Fibroblast of lung (primary cell): ENCODE measurements around the gene VMO1. TPM values are rescaled to one million over a fixed set of nuclear protein-coding genes. Genes with fewer than 3 reads are reported as not detected.

Source experiments
- DNase-seq, 2 donors: peaks; one replicate each; pipeline versions ENCODE4 v3.0.0 to v3.0.0-alpha.2; 2010; ENCODE audit warnings: low read depth in 2 of 2
- H2AFZ ChIP-seq: 2 replicates; pipeline ENCODE4 v1.5.1; 2012; ENCODE audit warnings: low read length, control low read depth, inconsistent platforms
- H3K27ac ChIP-seq: 2 replicates; pipeline ENCODE4 v1.5.1; 2011; ENCODE audit warnings: low read length, control low read depth; ENCODE audit not compliant: insufficient read depth
- H3K27me3 ChIP-seq: 2 replicates; pipeline ENCODE4 v1.5.1; 2011; ENCODE audit warnings: mild to moderate bottlenecking, low read length; ENCODE audit not compliant: control insufficient read depth, insufficient read depth
- H3K36me3 ChIP-seq: 2 replicates; pipeline ENCODE4 v1.5.1; 2011; ENCODE audit warnings: low read length; ENCODE audit not compliant: control insufficient read depth, insufficient read depth
- H3K4me1 ChIP-seq: 2 replicates; pipeline ENCODE4 v1.5.1; 2011; ENCODE audit warnings: low read length; ENCODE audit not compliant: control insufficient read depth, insufficient read depth; ENCODE audit errors: extremely low read depth
- H3K4me2 ChIP-seq: 2 replicates; pipeline ENCODE4 v1.5.1; 2011; ENCODE audit warnings: low read length, control low read depth; ENCODE audit not compliant: insufficient read depth; ENCODE audit errors: extremely low read depth
- H3K4me3 ChIP-seq, 4 experiments: fragments of 200-600 bp in 1 of 4; sonication (generic) in 1 of 4; replicated peaks in 1 of 4; 2 replicates each; pipeline ENCODE4 v1.5.1; 2011 to 2016; ENCODE audit warnings: low read length in 4 of 4, low read depth in 3 of 4, mild to moderate bottlenecking in 3 of 4, control low read depth in 2 of 4, inconsistent platforms in 1 of 4, mixed read lengths in 1 of 4; ENCODE audit not compliant: insufficient read depth in 1 of 4; ENCODE audit errors: control extremely low read depth in 1 of 4
- H3K79me2 ChIP-seq: 2 replicates; pipeline ENCODE4 v1.5.1; 2012; ENCODE audit warnings: mild to moderate bottlenecking, low read length, inconsistent platforms; ENCODE audit not compliant: control insufficient read depth, insufficient read depth
- H3K9ac ChIP-seq: 2 replicates; pipeline ENCODE4 v1.5.1; 2011; ENCODE audit warnings: mild to moderate bottlenecking, low read length, control low read depth; ENCODE audit not compliant: insufficient read depth
- H3K9me3 ChIP-seq: 2 replicates; pipeline ENCODE4 v1.5.1; 2012; ENCODE audit warnings: low read depth, low read length; ENCODE audit not compliant: control insufficient read depth, insufficient read depth
- H4K20me1 ChIP-seq: 2 replicates; pipeline ENCODE4 v1.5.1; 2011; ENCODE audit warnings: low read length; ENCODE audit not compliant: control insufficient read depth, insufficient read depth; ENCODE audit errors: extremely low read depth
- CTCF ChIP-seq, 2 donors: IDR thresholded peaks in 1 of 2; conservative IDR thresholded peaks in 1 of 2; 1 replicate in 1 of 2; 2 replicates in 1 of 2; pipeline ENCODE4 v1.5.1; 2011 to 2012; ENCODE audit warnings: low read length in 2 of 2, control low read depth in 1 of 2, inconsistent platforms in 1 of 2, low read depth in 1 of 2, mild to moderate bottlenecking in 1 of 2
- EZH2 ChIP-seq: IDR thresholded peaks from 2 replicates; pipeline ENCODE4 v1.5.1; 2012; ENCODE audit warnings: low read length, control low read depth, mild to moderate bottlenecking; ENCODE audit errors: missing control alignments
- polyA plus RNA-seq, 2 donors: library from polyadenylated mRNA; depleted of rRNA in 1 of 2; stranded (reverse) in 1 of 2; unstranded in 1 of 2; fragments of >200 nt; gene quantifications; 2 replicates each; pipeline ENCODE4 v1.2.1, GENCODE V29; 2011 to 2012; ENCODE audit warnings: missing spikeins in 1 of 2
- total RNA-seq: library from RNA; depleted of rRNA; stranded (reverse); fragments of >200 nt; gene quantifications from 2 replicates; pipeline ENCODE4 v1.2.1, GENCODE V29; 2014

The VMO1 gene
- total and polyA plus RNA-seq, 2 donors (not counting 1 experiment from before 2014, with no cell fraction given): 0.33 TPM; not detected in 1

- DNase-seq: no peak
- Histone ChIP-seq H3K27me3 (peaks cover 12% of the 10 kb centered on the region), H3K4me3 (no peak within 1 kb of the TSS), H3K27ac (no peak within 1 kb of the TSS), H4K20me1 (no peaks in the 10 kb centered on the region), H3K9me3 (no peaks in the 10 kb centered on the region), H3K9ac (no peak within 1 kb of the TSS), H3K4me2 (no peak within 1 kb of the TSS), H3K4me1 (no peaks in the 10 kb centered on the region), H3K79me2 (no peaks in the 10 kb centered on the region), H3K36me3 (no peaks in the 10 kb centered on the region), H2AFZ (no peak within 1 kb of the TSS)
- TF ChIP-seq EZH2 (no peak), CTCF (conservative IDR thresholded peaks at IDR 0.05 in 1 of 2, IDR thresholded peaks at IDR 0.05 in 1 of 2; ENCODE audit: low read depth in 1 of 2, low read length in 2 of 2) (no peak)
Measured at GRCh38 chr17:4771519-4772234, 14.5 kb downstream of the VMO1 start, which contains the start of gene TM4SF5. Gene TM4SF5, plus strand, starts transcription at chr17:4771886. Its CDS starts 37 bp downstream, at chr17:4771923.

GRCh38 chr17:4769628-4770027, 16.5 kb downstream of the VMO1 start:
- Histone ChIP-seq H3K4me2 (no peak overlapping the region), H3K9me3 (no peaks in the 10 kb centered on the region), H3K4me3 (no peak overlapping the region), H3K27ac (no peak overlapping the region), H3K79me2 (no peaks in the 10 kb centered on the region), H4K20me1 (no peaks in the 10 kb centered on the region), H3K4me1 (no peaks in the 10 kb centered on the region), H3K27me3 (peaks cover 12% of the 10 kb centered on the region), H2AFZ (no peak overlapping the region), H3K9ac (no peak overlapping the region), H3K36me3 (no peaks in the 10 kb centered on the region)
- TF ChIP-seq CTCF (conservative IDR thresholded peaks at IDR 0.05 in 1 of 2, IDR thresholded peaks at IDR 0.05 in 1 of 2; ENCODE audit: low read depth in 1 of 2, low read length in 2 of 2): no peak
- TF ChIP-seq EZH2: no peak
- peak in 1 of 2 donors; percentile 31 for DNase-seq

- no peaks in the 10 kb centered on the region for H3K36me3 ChIP-seq
- no peaks in the 10 kb centered on the region for H3K4me1 ChIP-seq
- H3K79me2 ChIP-seq: no peaks in the 10 kb centered on the region
- no peak overlapping the region for H3K4me3 ChIP-seq
- no peak overlapping the region for H3K9ac ChIP-seq
- no peak for TF ChIP-seq EZH2
- TF ChIP-seq CTCF (conservative IDR thresholded peaks at IDR 0.05 in 1 of 2, IDR thresholded peaks at IDR 0.05 in 1 of 2; ENCODE audit: low read depth in 1 of 2, low read length in 2 of 2): no peak
- no peak overlapping the region for H3K4me2 ChIP-seq
- no peaks in the 10 kb centered on the region for H4K20me1 ChIP-seq
- peaks cover 6% of the 10 kb centered on the region for H3K27me3 ChIP-seq
- H3K9me3 ChIP-seq: no peaks in the 10 kb centered on the region
- DNase-seq: no peak
- no peak overlapping the region for H2AFZ ChIP-seq
- no peak overlapping the region for H3K27ac ChIP-seq
Measured at GRCh38 chr17:4768298-4768697, 17.9 kb downstream of the VMO1 start.
